Progenitor cell of endocrine pancreas (in vitro differentiated cells): ENCODE data around the gene PRAMEF11. TPM values are rescaled to one million over a fixed set of nuclear protein-coding genes. Genes with fewer than 3 reads are reported as not detected.
"Not testable (repeated sequence)": the region's sequence is repeated elsewhere in the genome, so short reads cannot be mapped to it uniquely, and the experiment has no call there.

ENCODE experiments used
- DNase-seq: peaks from one replicate; pipeline ENCODE4 v3.0.0; 2021; ENCODE audit warnings: low spot score; ENCODE audit not compliant: unreplicated experiment
- H3K27ac Mint-ChIP-seq: 2 replicates; pipeline ENCODE4 v1.8.0; 2021; ENCODE audit warnings: mild to moderate bottlenecking, moderate library complexity, mixed read lengths
- H3K27me3 Mint-ChIP-seq: 2 replicates; pipeline ENCODE4 v1.8.0; 2021; ENCODE audit warnings: mixed read lengths
- H3K36me3 Mint-ChIP-seq: 2 replicates; pipeline ENCODE4 v1.8.0; 2022; ENCODE audit warnings: mixed read lengths; ENCODE audit not compliant: insufficient read depth
- H3K4me1 Mint-ChIP-seq: 2 replicates; pipeline ENCODE4 v1.8.0; 2021; ENCODE audit warnings: low read depth, mixed read lengths
- H3K4me3 Mint-ChIP-seq: 2 replicates; pipeline ENCODE4 v1.8.0; 2021; ENCODE audit warnings: low read depth, mild to moderate bottlenecking, moderate library complexity, mixed read lengths
- H3K9me3 Mint-ChIP-seq: 2 replicates; pipeline ENCODE4 v1.8.0; 2021; ENCODE audit warnings: low read depth, mixed read lengths
- CTCF ChIP-seq: fragments of 200-600 bp; sonication (generic); IDR thresholded peaks from one replicate; pipeline ENCODE4 v1.5.0; 2021; ENCODE audit warnings: antibody characterized with exemption, mild to moderate bottlenecking; ENCODE audit not compliant: unreplicated experiment
- long read RNA-seq: library from polyadenylated mRNA; unstranded; transcript quantifications from one replicate; pipeline ENCODE4 v2.0.0, GENCODE V29; 2020
- total RNA-seq: library from RNA; stranded (reverse); gene quantifications from 2 replicates; pipeline ENCODE4 v1.2.1, GENCODE V29; 2021

PRAMEF11 gene
- not detected in 2 replicates for total RNA-seq
- long read RNA-seq = 0 reads

- H3K4me3 Mint-ChIP-seq, H3K4me1 Mint-ChIP-seq, DNase-seq, H3K36me3 Mint-ChIP-seq, H3K27me3 Mint-ChIP-seq, H3K27ac Mint-ChIP-seq: not testable (repeated sequence)
- H3K9me3 Mint-ChIP-seq = peaks cover 23% of the 10 kb centered on the region
These were observed at the start of gene PRAMEF11 for GRCh38 chr1:12831310-12831709. Gene PRAMEF11, minus strand, starts transcription at chr1:12831410. Its CDS starts 2,621 bp downstream, at chr1:12828789.

DNA sequence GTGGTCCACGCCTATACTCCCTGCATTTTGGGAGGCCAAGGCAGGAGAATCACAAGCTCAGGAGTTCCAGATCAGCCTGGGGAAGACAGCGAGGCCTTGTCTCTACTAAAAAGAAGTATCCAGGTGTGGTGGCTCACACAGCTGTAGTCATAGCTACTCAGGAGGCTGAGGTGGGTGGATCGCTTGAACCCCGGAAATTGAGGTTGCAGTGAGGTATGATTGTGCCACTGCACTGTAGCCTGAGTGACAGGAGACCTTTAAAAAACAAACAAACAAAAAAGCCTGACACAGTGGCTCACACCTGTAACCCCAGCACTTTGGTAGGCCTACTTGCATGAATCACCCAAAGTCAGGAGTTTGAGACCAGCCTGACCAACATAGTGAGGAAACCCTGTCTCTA is 47.2 kb upstream of the PRAMEF11 start:
- not testable (repeated sequence) for DNase-seq, H3K9me3 Mint-ChIP-seq, H3K27ac Mint-ChIP-seq, H3K4me3 Mint-ChIP-seq, H3K4me1 Mint-ChIP-seq, H3K36me3 Mint-ChIP-seq, H3K27me3 Mint-ChIP-seq

DNA sequence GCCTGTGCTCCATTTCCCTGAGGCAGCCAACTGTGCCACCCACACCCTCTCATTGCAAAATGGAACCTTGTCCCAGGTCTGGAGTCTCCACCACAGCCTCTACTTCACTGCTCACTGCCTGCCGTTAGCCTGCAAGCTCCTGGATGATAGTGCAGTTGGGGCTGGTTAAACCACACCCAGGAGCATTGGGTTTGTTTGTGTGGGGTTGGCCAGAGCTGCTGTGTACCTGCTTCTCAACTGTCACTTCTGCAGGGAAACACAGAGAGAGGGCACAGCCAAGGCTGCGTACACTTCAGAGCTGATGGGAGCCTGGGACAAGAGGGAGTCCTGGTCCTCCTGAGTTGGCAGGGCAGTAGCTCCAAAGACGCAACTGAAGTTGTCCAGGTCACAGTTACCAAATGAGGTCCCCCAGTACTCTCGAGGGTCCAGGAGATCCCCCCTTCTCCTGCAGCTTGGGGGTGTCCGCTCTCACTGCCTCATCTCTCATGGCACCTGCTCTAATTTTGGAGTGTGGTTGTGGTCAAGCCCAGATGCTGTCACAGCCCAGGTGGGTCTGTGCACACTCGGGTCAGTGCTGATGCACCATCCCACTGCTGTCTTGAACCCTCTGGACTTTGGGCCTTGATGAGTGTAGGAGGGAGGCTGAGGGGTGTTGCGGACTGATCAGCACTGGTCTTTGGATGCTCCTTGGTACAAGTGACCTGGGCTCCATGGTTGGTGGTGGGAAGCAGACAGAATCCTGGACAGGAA is 32.1 kb upstream of the PRAMEF11 start:
- not testable (repeated sequence) for DNase-seq, H3K27me3 Mint-ChIP-seq, H3K27ac Mint-ChIP-seq, H3K4me3 Mint-ChIP-seq, H3K36me3 Mint-ChIP-seq, H3K4me1 Mint-ChIP-seq
- H3K9me3 Mint-ChIP-seq = peaks cover 14% of the 10 kb centered on the region

DNA sequence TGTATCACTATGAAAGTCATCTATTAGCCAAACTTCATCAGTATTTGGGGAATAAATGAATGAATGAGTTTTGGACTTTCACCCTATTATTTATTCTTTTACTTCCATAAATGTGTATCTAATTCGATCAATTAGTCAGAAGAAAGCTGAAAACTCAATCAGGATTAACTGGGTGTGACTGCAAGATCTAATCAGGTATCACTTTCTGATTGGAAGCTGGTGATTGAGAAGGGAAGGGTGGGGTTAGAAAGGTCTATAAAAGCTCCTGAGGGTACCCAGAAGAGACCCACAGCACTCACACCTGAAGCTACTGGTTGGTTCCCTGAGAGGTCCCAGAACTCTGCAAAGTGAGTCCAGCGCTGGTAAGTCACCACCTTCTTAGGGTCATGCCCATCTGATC is 25.6 kb upstream of the PRAMEF11 start, which contains the start of gene PRAMEF2:
Gene PRAMEF2 (plus strand): TSS at position 301 of the 400 bp plus-strand sequence. CDS start 1,924 bp downstream, outside the sequence.
- DNase-seq, H3K36me3 Mint-ChIP-seq, H3K4me1 Mint-ChIP-seq, H3K27me3 Mint-ChIP-seq, H3K4me3 Mint-ChIP-seq, H3K27ac Mint-ChIP-seq: not testable (repeated sequence)
- H3K9me3 Mint-ChIP-seq = peaks cover 19% of the 10 kb centered on the region

GRCh38 chr1:12851779-12852178 is 20.6 kb upstream of the PRAMEF11 start:
- TF ChIP-seq CTCF = no peak
- Mint-ChIP-seq H3K36me3 (no peaks in the 10 kb centered on the region), H3K9me3 (peaks cover 43% of the 10 kb centered on the region), H3K4me1 (no peaks in the 10 kb centered on the region), H3K27me3 (no peaks in the 10 kb centered on the region), H3K27ac (no peak overlapping the region), H3K4me3 (no peak overlapping the region)
- DNase-seq = no peak

- not testable (repeated sequence) for H3K36me3 Mint-ChIP-seq, H3K27ac Mint-ChIP-seq, H3K27me3 Mint-ChIP-seq, H3K4me1 Mint-ChIP-seq, H3K4me3 Mint-ChIP-seq, DNase-seq
- peaks cover 34% of the 10 kb centered on the region for H3K9me3 Mint-ChIP-seq
These were observed 17.4 kb upstream of the PRAMEF11 start, which contains the start of gene HNRNPCL1 for GRCh38 chr1:12848620-12849019. Gene HNRNPCL1, minus strand, starts transcription at chr1:12848720. Its CDS starts 431 bp downstream, at chr1:12848289.

- not testable (repeated sequence) for DNase-seq, H3K27me3 Mint-ChIP-seq, H3K4me3 Mint-ChIP-seq, H3K36me3 Mint-ChIP-seq, H3K27ac Mint-ChIP-seq, H3K4me1 Mint-ChIP-seq
- peaks cover 25% of the 10 kb centered on the region for H3K9me3 Mint-ChIP-seq
These were observed 2.0 kb upstream of the PRAMEF11 start for GRCh38 chr1:12833251-12833650.

GRCh38 chr1:12819061-12819460 is 12.1 kb downstream of the PRAMEF11 start:
- H3K36me3 Mint-ChIP-seq, H3K4me3 Mint-ChIP-seq, H3K27me3 Mint-ChIP-seq, H3K27ac Mint-ChIP-seq, DNase-seq, H3K4me1 Mint-ChIP-seq: not testable (repeated sequence)
- peaks cover 21% of the 10 kb centered on the region for H3K9me3 Mint-ChIP-seq

DNA sequence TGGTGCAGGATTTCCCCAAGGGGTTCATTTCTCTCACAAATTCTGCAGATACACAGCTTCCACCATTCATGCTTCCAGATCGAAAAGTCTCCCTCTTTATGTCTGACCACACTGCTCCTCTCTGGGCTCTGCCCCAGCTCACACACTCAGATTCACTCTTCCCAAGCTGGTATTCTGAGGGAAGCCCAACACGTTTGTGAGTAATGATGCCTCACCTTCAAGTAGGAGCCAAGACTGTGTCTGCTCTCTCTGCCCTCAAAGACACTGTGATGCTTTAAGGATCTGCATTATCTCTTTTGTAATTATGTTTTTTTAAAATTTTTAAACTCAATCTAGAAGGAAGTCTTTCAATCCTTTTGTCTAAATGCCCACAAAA is 19.8 kb downstream of the PRAMEF11 start:
- no peaks in the 10 kb centered on the region for H3K27me3 Mint-ChIP-seq
- no peaks in the 10 kb centered on the region for H3K36me3 Mint-ChIP-seq
- DNase-seq = no peak
- peaks cover 21% of the 10 kb centered on the region for H3K9me3 Mint-ChIP-seq
- TF ChIP-seq CTCF = no peak
- no peak overlapping the region for H3K4me3 Mint-ChIP-seq
- no peaks in the 10 kb centered on the region for H3K4me1 Mint-ChIP-seq
- no peak overlapping the region for H3K27ac Mint-ChIP-seq
